ENCODE data around the gene GRIN1.
"Not testable (repeated sequence)": the region's sequence is repeated elsewhere in the genome, so short reads cannot be mapped to it uniquely, and the experiment has no call there.

GRIN1 gene

DNA sequence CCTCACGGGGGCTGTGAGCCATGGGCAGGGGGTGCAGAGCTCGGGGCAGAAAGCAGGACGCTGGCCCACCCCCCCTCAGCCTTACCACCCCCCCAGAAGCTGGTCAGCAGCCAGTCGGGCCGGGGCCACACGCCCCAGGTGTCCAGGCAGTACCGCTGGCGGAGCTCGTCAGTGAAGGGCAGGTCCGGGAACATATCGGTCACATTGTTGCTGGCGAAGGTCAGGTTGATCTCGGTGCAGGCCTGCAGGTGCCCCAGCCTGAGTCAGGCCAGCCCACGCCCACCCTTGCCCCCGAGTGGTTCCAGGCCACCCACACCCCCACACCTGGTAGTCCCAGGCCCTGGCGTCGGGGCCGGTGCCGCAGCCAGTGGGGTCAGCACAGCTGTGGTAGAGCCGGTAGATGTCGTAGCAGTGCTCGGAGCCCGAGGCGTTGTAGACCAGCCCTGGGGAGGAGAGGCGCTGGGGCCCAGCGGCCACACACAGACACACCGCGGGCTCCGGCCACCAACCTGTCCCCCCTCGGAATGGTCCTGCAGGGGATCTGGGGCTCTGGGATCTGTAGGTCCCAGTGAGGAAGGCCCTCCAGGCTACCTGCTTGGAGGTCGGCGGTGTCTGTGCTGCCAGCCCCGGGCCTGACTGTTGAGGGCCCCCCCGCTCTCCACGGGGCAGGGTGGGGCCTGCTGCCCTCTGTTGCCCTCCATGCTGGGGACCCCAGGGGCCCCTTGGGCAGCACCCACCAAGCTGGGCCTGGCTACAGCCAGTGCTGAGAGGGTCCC lies 27.0 kb upstream of the GRIN1 start:
- no peak for DNase-seq (ENCODE audit: low read depth)

DNA sequence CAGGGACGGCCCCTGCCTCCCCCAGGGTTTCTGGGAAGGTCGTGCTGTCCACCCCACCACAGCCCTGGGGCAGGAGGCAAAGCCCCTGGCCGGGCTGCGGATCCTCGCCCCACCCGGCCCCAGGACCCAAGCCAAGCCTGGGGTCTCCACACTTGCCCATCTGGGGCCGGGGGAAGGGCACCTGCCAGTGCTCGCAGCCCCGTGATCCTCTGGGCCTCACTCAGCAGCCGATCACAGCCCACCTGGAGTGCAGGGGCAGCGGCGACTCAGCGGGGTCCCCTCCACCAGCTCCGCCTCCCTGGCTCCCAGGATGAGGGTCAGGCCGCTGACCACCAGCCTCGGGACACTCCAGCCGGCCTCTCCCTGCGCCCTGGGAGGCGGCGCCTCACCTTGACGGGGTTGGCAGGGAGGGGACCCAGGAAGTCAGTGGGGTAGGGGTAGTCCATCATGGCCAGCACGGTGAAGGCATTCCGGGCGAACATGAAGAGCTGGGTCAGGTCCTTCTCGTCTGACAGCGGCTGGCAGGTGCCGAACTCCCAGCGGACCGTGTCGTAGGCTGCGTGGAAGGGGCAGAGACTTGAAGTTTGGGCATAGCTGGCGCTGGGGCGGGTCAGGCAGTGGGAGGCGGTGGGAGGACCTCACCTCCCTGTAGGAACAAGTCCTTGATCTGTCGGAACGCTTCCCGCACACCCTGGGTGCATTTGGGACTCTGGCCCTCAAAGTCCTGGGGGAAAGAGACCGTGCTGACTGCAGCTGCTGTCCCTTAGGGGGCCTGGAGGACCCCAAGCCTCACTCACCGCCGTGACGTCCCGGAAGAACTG lies 26.2 kb upstream of the GRIN1 start:
- no peak for DNase-seq (ENCODE audit: low read depth)

DNA sequence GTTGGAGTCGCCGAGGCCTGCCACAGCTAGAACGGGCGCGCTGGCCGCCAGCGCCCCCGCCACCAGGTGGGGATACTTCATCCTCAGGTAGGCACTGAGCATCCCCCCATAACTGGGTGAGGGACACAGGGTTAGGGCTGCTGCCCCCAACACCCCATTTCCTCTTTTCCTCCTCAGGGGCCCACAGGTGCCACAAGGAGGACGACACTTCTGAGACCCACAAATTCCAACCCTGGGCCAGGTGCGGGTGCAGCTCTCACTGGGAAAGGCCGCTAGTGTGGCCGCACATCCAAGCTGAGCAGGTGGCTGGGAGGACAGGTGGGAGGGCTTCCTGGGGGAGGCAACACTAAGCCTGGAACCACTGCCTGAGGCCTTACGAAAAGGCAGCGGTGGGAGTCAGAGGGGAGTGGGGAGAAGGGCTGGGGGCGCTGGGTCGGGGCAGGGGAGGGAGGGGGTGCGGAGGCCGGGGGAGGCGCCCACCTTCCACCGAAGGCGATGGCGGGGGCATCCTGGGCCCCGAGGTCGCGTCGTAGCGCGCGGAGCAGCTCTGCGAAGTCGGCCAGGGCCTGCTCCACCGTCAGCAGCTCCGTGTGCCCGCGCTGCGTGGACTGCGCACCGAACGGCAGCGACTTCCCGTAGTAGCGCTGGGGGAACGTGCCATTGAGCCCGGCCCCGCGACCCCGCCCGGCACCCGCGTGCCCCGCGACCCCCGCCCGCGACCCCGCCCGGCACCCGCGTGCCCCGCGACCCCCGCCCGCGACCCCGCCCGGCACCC lies 25.4 kb upstream of the GRIN1 start:
- no peak for DNase-seq (ENCODE audit: low read depth)

DNA sequence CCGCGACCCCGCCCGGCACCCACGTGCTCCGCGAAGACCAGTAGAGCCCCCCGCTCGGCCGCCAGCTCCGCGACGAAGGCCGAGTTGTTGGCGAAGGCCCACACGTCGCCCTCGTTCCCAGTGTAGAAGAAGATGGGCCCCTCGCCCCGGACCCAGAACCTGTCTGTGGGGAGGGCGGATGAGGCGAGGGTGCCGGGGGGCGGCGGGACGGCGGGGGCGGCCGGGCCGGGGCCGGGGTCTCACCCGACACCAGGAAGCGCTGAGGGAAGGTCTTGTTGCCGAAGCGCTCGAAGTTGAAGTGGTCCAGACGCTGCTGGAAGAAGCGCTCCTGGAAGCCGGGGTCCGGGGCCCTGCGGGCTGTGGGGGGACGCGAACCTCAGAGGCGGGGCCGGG lies 24.7 kb upstream of the GRIN1 start:
- DNase-seq (ENCODE audit: low read depth): no peak

DNA sequence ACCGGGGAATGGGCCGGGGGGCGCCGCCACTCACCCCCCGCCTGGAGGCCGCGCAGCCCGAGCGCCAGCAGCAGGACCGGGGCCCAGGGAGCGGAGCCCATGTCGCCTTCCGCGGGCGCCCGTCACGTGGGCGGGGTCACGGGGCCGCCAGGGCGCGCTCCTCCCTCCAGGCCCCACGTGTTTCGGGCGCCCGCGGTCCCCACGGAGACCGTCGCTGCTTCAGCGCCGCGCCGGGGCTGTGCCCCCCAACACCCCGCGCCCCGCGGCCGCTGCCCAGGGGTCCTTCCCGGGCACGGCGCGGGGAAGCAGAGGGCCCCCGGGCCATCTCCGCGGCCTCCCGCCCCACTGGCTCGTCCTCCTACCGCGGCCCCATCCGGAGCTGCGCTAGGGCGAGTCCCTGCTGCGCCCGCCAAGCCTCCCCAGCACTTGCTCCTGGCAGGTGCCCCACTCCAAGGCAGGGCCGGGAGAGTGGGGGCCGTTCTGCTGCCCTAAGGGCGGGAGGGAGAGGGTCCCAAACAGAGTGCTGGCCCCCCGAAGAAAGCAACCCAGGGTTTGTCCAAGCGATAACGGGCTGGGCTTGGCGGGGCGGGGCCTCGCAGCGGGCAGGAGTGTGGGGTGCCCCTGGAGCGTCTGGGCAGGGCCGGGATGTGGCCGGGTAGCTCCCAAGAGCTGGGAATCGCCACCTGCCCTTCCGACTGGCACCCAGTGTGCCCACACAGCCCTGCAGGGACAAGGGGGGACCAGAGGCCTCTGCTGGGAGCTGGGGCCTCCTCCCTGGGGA lies 24.2 kb upstream of the GRIN1 start, which contains the start of gene DPP7:
DPP7 (minus strand) TSS at position 121 of the 781 bp plus-strand sequence; CDS start at position 101, 20 bp downstream.
- peak; percentile 38 for DNase-seq (ENCODE audit: low read depth)

DNA sequence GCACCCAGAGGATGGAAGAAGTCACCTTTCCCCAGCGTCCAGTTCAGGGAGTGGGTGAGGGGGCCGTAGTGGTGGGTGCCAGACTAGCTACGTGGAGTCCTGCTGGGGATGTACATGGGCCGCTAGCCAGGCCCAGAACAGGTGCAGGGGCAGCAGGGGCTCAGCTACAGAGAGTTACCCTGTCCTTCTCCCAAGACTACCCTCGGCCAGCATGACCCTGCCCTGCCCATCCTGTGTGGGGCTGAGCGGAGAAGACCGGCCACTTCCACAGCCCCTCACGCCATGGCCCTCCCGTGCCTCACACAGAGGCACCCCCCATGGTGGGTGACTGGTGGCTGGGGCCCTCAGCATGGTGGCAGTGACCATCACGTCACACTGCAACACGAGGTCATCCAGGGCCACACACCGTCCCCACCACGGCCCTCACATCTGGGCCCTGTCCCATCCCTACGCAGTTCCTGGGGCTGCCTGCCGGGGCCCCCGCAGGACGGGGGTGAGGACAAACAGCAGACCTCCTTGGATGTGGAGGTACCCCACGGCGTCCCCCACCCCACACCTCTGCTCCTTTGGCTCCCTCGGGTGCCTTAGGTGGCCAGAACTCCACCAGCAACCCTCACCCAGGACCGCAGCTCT lies 23.4 kb upstream of the GRIN1 start:
- no peak for DNase-seq (ENCODE audit: low read depth)

DNA sequence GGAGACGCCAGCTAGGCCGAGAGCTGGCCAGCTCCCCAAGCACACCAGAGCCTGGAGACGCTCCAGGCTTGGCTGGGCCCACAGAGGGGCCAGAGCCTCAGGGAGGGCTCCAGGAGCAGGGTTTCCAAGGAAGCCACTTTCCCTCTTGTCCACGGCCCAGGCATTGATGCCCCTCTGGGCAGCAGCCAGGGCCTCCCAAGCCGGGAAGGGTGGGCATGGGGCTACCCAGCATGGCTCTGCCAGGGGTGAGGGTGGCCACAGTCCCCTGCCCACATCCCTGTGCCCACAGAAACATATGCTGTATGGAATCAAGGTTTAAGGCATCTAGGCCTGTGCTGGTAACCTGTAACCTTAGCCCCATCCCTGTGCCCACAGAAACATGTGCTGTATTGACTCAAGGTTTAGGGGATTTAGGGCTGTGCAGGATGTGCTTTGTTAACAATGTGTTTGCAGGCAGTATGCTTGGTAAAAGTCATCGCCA lies 22.9 kb upstream of the GRIN1 start:
- peak; percentile 72 for DNase-seq (ENCODE audit: low read depth)

DNA sequence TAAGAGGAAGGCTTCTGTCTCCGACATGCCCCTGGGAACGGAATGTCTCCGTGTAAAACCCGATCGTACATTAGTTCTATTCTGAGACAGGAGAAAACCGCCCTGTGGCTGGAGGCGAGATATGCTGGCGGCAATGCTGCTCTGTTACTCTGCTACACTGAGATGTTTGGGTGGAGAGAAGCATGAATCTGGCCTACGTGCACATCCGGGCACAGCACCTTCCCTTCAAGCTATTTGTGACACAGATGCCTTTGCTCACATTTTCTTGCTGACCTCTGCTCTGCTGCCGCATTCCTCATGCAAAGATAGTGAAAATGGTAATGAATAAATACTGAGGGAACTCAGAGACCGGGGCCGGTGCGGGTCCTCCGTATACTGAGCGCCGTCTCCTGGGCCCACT lies 22.2 kb upstream of the GRIN1 start:
- peak; percentile 96 for DNase-seq (ENCODE audit: low read depth)

DNA sequence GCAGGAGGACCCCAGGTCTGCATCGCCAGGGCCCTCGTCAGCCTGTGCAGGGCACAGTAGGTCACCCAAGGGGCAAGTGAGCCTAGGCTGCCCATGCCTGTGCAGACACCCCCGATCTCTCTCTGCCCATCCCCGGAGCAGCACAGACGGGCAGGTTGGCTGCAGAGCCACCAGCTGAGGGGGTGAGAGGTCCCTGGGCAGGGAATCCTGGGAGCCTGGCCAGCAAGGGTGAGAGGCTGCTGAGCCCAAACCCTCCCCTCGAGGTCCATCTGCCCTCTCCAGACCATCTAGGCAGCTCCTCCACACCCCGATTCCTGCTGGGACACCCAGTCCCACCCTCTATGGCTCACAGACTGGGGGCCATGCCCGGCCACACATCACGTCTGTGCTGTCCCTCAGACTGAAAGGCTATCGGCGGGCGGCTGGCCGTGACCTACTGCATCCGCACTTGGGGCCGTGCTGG lies 21.7 kb upstream of the GRIN1 start:
- no peak for DNase-seq (ENCODE audit: low read depth)

DNA sequence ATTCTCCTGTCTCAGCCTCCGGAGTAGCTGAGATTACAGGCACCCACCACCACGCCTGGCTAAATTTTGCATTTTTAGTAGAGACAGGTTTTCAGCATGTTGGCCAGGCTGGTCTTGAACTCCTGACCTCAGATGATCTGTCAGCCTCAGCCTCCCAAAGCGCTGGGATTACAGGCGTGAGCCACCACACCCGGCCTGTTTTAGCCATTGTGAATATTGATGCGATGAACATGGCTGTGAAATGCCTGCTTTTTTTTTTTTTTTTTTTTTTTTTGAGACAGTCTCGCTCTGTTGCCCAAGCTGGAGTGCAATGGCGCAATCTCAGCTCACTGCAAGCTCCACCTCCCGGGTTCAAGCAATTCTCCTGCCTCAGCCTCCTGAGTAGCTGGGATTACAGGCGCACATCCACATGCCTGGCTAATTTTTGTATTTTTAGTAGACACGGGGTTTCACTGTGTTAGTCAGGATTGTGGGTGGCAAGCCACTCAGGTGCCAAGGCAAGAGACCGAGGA lies 20.8 kb upstream of the GRIN1 start:
- DNase-seq (ENCODE audit: low read depth): not testable (repeated sequence)

DNA sequence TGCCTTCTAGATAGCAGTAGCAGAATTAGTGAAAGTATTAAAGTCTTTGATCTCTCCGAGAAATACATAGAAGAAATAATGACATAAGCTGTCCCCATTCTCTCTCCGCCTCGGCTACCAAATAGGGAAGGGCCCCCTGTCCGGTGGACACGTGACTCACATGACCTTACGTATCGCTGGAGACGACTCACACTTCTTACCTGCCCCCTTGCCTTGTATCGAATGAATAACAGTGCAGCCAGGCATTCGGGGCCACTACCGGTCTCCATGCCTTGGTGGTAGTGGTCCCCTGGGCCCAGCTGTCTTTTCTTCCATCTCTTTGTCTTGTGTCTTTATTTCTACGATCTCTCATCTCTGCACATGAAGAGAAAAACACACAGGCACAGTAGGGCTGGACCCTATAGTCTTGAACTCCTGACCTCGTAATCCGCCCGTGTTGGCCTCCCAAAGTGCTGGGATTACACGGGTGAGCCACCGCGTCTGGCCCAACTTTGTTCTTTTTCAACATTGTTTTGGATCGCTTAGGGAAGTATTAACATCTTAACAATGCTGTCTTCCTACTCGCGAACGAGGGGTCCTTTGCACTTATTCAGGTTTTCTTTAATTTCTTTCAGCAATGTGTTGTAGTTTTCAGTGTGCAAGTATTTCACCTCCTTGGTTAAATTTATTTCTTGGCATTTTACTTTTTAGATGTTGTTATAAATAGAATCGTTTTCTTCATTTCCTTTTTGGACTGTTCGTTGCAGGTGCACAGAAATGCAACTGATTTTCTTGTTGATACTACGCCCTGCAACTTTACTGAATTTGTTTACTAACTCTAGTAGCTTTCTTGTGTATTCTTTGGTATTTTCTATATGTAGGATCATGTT lies 16.8 kb upstream of the GRIN1 start:
- DNase-seq (ENCODE audit: low read depth): not testable (repeated sequence)

DNA sequence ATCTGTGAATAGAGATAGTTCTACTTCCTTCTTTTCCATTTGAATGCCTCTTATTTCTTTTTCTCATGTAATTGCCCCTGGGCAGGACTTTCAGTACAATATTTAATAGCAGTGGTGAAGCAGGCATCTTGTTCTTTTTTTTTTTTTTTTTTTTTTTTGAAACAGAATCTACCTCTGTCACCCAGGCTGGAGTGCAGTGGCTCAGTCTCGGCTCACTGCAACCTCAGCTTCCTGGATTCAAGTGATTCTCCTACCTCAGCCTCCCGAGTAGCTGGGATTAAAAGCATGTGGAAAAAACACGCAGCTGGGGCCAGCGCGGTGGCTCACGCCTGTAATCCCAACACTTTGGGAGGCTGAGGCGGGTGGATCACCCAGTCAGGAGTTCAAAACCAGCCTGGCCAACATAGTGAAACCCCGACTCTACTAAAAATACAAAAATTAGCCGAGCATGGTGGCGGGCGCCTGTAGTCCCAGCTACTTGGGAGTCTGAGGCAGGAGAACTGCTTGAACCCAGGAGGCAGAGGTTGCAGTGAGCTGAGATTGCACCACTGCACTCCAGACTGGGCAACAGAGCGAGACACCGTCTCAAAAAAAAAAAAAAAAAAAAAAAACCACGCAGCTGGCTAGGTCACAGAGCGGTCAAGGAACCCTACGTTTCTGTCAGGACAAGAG lies 16.0 kb upstream of the GRIN1 start:
- DNase-seq (ENCODE audit: low read depth): not testable (repeated sequence)

DNA sequence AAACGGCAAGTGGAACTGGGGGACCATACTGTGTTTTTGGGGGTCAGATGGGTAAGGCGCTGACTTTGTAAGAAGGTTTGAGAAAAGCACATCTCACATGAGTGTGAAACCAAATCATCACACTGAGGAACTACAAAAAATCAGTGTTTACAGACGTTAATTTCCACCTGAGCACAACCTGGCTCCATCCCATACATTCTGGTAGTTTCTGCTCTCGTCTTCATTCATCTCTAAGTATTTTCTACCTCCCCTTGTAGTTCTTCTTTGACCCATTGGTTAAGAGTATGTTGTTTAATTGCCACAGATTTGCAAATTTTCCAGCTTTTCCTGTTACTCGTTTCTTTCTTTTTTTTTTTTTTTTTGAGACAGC lies 15.5 kb upstream of the GRIN1 start:
- no peak for DNase-seq (ENCODE audit: low read depth)

DNA sequence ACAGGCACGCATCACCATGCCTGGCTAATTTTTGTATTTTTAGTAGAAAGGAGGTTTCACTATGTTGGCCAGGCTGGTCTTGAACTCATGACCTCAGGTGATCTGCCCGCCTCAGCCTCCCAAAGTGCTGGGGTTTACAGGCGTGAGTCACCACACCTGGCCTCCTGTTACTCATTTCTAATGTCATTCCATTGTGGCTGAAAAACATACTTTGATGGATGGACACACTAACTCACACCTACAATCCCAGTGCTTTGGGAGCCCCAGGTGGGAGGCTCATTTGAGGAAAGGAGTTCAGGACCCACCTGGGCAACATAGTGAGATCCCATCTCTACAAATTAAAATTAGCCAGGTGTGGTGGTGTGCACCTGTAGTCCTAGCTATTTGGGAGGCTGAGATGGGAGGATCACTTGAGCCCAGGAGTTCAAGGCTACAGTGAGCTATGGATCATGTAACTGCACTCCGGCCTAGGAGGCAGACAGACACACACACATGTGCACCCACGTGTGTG lies 14.9 kb upstream of the GRIN1 start:
- not testable (repeated sequence) for DNase-seq (ENCODE audit: low read depth)

DNA sequence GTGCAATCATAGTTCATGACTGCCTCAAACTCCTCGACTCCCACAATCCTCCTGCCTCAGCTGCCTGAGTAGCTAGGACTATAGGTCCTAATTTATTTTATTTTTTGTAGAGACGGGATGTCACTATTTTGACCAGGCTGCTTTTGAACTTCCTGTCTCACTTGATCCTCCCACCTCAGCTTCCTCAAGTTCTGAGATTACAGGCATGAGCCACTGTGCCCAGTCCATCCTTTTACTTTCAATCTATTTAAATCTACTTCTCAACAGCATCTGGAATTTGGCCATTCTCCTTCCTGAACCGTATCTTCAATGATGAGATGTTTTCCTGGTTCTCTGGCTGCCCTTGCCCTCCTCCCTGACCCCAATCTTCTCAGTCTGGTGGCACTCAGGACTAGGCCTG lies 12.2 kb upstream of the GRIN1 start:
- no peak for DNase-seq (ENCODE audit: low read depth)

DNA sequence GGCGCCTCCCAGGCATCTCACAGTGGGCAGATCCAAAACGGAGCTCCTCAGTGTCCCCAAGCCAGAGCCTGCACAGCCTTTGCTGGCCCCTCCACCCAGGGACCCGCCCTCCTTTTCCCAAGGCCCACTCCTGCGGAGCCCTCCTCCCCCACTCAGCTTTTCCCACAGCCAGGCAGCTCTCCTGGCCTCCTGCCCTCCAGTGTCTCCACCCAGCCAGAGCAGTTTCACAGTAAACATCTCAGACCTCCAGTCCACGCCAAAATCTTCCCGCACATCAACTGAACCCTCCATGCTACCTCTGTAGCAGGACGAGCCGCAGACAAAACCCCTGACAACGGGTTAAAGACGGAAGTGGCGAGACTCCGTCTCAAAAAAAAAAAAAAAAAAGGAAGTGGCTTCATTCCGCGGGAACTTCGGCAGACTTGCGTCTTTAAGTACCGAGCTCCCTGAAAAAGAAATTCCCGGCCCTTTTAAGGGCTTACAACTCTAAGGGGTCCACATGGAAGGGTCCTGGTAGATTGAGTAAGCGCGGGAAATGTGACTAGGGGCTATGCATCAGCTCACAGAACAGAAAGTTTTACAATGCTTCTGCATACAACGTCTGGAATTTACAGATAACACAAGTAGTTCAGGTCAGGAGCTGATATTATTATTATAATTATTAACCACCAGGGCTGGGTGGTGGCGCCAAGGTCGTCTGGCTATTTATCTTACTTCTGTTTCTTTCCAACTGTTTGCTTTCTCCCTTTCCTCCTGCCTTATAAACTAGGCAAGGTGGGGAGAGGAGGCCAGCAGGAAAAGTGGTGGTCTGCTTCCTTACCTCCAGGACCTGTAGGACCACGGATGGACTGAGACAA lies 11.4 kb upstream of the GRIN1 start:
- peak; percentile 43 for DNase-seq (ENCODE audit: low read depth)

DNA sequence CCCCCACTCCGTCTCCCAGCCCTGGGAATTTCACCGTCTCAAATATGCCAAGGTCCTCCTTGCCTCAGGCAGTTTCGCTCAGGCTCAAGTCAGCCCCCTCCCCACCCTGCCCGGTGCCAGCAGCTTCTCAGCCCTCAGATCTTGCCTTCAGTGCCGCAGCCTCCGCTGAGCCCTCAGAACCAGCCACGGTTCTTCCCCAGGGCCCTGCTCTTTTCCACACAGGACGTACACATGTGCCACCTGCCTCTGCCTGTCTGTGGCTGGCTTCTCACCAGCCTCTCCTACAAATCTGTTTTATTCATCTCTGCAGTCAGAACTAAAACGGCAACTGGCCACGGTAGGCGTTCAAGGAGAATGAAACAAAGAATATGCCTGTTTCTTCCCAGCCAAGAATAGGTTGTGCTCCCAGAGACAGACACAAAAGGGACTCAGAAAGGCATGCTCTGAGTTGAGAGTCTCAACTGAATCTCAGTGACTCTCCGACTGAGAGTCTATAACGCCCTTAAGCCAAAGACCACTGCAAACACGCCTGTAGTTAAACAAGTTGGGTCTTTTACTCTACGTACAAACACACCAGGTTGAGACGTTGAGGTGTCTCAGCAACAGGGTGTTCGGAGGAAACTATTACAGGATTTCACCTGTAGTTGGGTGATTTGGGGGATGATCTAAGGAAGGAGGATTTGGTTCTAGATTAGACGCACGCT lies 10.6 kb upstream of the GRIN1 start:
- no peak for DNase-seq (ENCODE audit: low read depth)

Data from amniotic epithelial cell (primary cell).